DMS 273 (cell line): ENCODE data around the gene HOXD11.

Experiments used
- DNase-seq: peaks from one replicate; lab custom pipeline; 2025; ENCODE audit not compliant: unreplicated experiment; lab: John Stamatoyannopoulos, UW

HOXD11 gene

GRCh38 chr2:176130957-176131847 is 24.1 kb downstream of the HOXD11 start:
- DNase-seq = no peak

- DNase-seq = no peak
Measured at GRCh38 chr2:176131848-176132158, 24.7 kb downstream of the HOXD11 start.

- DNase-seq = no peak
Measured at GRCh38 chr2:176132205-176133171, 25.4 kb downstream of the HOXD11 start.

DNA sequence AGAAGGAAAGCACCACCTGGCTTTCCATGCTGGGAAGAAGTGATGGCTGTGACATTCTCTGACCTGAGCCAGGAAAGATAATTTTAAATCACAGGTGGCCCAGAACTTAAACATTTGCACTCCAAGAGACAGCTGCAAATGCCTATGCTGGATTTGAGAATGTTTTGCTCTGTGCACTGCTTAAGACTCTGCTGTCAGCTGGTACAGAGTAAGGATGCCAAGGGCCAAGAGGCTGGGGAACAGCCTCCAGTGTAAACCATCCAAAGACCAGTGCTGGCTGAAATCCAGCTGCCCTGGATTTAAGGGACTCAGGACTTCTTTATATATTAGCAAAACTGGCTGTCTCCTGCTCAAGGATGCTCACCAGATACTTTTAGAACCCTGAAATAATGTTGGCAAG is 26.3 kb downstream of the HOXD11 start:
- no peak for DNase-seq

DNA sequence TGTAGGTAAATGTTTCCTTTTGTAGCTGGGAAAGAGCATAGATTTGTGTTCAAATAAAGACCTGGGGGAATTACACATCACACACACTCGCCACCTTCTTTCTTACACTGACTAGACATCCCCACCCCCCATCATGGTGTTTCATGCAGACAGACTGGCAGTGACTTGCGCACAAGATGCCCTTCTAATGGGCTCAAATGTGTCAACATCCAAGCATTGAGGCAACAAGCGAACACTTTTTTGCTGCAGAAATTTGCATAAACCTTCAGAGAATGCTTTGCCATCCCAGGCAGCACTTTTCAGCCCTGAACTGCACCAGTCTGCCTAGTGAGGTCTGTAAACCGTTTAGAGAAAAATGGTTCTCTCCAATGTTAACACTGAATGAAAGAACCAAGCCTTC is 27.0 kb downstream of the HOXD11 start:
- no peak for DNase-seq

- DNase-seq = peak; percentile 59
Measured at GRCh38 chr2:176135035-176135440, 28.0 kb downstream of the HOXD11 start.

DNA sequence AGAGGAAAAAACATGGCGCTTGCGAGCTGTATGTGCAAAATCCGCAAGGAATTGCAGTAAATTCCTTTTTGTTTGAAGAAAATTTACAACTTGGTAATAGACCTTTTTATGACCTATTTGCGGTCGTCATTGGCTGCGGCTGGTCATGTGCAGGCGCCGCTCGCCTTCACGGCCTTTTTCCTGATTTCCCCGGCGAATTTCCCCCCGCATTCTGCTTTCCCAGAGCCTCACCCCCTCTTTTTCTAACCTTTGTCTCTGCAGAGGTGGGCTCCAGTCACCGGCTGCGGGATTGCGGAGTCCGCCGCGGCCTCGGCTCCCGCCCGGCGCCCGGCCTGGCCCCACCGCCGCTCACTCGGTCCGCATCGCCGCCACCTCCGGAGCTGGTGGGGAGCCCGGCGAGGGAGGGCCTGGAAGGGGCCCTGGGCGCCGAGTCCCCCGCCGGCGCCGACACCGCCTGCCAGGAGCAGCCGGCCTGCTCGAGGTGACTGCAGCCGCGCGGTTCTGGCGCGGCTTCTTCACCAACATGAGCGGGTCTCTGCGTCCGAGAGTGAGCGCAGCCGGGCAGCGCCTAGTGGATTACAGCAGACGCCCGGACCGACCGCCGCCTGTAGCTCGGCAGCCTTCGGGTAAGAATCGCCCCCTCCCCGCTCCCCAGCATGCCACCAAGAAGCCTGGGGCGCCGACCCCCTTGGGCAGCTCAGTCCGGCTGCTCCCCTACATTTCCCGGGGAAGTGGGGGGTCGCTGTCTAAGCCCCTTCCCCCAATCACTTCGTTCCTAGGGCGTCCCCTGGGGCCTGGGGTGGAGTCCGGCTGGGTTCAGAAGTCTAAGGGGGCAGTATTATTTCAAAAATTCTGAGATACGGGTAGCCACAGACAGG is 29.5 kb downstream of the HOXD11 start:
- peak; percentile 68 for DNase-seq

GRCh38 chr2:176137252-176137580 is 30.1 kb downstream of the HOXD11 start:
- no peak for DNase-seq

- DNase-seq = no peak
Measured at GRCh38 chr2:176137906-176138305, 30.8 kb downstream of the HOXD11 start.

DNA sequence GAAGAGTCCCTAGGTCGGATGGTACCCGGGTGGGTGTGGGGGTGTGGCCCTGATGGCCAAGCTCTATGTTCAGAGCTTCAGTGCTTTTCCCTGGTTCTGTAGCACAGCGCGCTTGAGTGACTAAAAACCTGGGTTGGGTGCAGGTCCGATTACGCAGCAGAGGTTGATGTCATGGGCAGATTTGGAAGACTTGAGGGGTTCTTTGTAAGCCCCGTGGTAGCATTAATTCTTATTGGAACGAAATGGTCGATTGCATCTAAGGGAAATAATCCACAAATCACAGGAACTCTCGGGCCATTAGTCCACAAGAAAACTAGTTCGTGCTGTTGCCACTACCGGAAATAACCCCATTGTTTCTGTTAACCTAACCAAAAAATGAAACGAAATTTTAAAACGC is 31.4 kb downstream of the HOXD11 start:
- DNase-seq = no peak

GRCh38 chr2:176138923-176139660 is 32.0 kb downstream of the HOXD11 start:
- DNase-seq = no peak

DNA sequence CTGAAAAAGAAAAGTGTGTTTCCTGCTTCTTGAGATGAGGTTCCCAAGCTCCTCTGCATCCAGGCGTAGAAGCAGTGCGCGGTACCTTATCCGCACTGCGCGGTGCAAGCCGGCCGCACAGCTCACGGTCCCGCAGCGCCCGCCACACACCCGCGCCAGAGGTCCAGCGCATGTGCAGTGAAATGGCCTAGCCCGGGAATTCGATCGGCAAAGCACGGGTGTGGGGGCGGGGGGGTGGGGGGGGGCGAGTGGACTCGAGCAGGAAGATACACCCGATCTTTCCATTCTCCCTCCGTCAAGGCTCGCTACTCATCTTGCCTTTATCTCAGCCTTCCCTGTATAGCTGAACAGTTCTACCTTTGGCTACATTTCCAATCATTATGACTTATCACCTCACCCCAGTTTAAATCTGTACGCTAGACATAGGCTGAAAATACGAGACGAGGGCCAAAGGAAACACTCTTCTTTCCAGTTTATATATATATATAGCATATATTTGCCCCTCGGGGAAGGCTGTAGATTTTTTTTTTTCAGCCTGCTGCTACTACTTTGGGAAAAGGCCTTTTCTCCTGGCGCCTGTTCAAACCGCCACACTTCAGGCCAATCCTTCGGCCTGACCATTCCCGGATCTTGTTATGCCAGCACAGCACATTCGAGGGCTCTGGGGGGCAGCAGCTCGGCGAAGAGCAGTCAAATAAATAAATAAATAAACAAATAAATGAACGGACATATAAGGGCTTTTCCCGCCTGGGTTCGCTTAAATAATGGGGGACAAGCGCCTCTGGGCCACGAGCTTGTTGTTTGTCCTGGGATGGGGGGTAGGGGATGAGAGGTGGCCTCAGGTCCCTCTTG is 32.8 kb downstream of the HOXD11 start:
- no peak for DNase-seq

GRCh38 chr2:176140513-176141317 is 33.6 kb downstream of the HOXD11 start:
- peak; percentile 95 for DNase-seq

GRCh38 chr2:176142281-176142680 is 35.2 kb downstream of the HOXD11 start:
- DNase-seq = no peak

GRCh38 chr2:176145085-176145969 is 38.2 kb downstream of the HOXD11 start:
- no peak for DNase-seq

GRCh38 chr2:176146101-176146500 is 39.0 kb downstream of the HOXD11 start:
- no peak for DNase-seq

DNA sequence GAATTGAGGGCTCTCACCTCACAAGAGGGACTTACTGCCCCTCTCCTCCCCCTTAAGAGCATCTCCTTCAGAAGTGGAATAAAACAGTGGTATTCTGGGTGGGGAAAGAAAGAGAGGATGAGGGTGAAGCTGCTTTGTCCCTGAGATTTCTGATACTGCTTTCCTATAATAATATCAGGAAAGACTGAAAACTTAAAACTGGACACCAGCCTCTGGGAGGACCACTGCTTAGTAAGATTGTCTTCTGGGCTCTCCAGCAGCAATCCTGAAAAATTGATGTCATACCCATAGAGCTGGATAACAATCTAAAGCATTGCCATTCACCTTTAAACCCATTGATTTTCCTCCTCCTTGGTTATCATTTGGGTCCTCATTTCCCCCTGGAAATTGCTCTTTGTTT is 39.6 kb downstream of the HOXD11 start:
- DNase-seq = no peak
